ENCODE results near the gene EDN1.
A peak's percentile ranks its signal among the peaks of the same experiment; 100 is the strongest.

The EDN1 gene

DNA sequence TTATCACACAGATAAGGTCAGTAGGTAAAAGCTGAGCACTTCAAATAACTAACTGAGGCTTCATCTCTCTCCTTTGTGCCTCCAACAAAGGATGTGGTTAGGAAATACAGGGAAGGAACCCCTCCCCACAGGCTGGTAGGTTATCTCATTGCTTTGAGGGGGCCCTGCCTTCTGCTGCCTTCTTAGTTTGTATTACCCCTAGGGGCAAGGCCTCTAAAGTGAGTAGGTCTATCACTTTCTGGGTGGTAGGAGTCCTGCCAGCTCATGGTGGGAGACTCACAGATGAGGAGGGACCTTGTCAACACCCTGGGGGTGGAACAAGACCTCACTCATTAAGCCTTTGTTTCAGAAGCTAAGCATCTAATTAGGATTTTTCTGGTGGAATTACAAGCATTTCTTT, 34.6 kb downstream of the EDN1 start:
- ChIA-PET CTCF (interaction anchor here (0.7 kb wide), 1 partner anchor 14 kb away, joined by 3 read pairs; no protein-coding TSS in a partner anchor), POLR2A (no interaction called here)
- H3K27me3 ChIP-seq (replicated peaks in 2 of 5; ENCODE audit: control insufficient read depth in 4 of 5, insufficient read depth in 5 of 5, low read length in 4 of 5) = no peaks in the 10 kb centered on the region
- no peak overlapping the region for H3K4me3 ChIP-seq (ENCODE audit: control insufficient read depth in 1 of 7, extremely low read depth in 1 of 7, insufficient read depth in 4 of 7, low read depth in 2 of 7, low read length in 6 of 7)
- H3K9me3 ChIP-seq (ENCODE audit: control extremely low read depth in 1 of 5, control insufficient read depth in 4 of 5, insufficient read depth in 2 of 5, low read depth in 1 of 5, low read length in 4 of 5) = no peaks in the 10 kb centered on the region
- H3K4me1 ChIP-seq (ENCODE audit: control extremely low read depth in 1 of 4, control insufficient read depth in 4 of 4, insufficient read depth in 4 of 4, low read length in 3 of 4) = peaks cover 0 to 8% (median 3%) of the 10 kb centered on the region in 4 experiments
- no peak overlapping the region for H3K27ac ChIP-seq (ENCODE audit: insufficient read depth in 1 of 2, low read depth in 1 of 2, low read length in 2 of 2, poor library complexity in 1 of 2, severe bottlenecking in 2 of 2)
- no peak for DNase-seq
- H3K36me3 ChIP-seq (ENCODE audit: control insufficient read depth in 4 of 4, insufficient read depth in 4 of 4, low read length in 3 of 4) = no peaks in the 10 kb centered on the region

DNA sequence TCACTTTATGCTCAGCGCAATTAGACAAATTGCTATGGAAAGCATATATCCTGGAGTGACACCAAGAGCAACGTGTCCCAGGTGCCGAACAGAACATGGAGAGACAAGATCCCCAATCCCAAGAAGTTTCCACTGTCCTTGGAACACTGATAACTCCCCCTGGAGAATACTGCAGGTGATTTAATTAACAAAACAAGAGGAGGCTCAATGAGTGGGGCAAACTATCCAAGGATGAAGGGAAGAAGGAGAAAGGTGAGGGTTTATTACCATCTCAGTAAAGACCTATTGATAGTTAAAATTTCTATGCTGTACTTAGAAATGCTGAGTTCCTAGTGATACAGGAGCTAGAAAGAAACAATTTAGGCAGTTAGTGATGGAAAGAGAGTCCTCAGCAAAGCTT, 35.7 kb downstream of the EDN1 start:
- Histone ChIP-seq H3K27me3 (replicated peaks in 2 of 5; ENCODE audit: control insufficient read depth in 4 of 5, insufficient read depth in 5 of 5, low read length in 4 of 5) (no peaks in the 10 kb centered on the region), H3K4me1 (ENCODE audit: control extremely low read depth in 1 of 4, control insufficient read depth in 4 of 4, insufficient read depth in 4 of 4, low read length in 3 of 4) (peaks cover 0 to 8% (median 3%) of the 10 kb centered on the region in 4 experiments), H3K36me3 (ENCODE audit: control insufficient read depth in 4 of 4, insufficient read depth in 4 of 4, low read length in 3 of 4) (no peaks in the 10 kb centered on the region), H3K27ac (ENCODE audit: insufficient read depth in 1 of 2, low read depth in 1 of 2, low read length in 2 of 2, poor library complexity in 1 of 2, severe bottlenecking in 2 of 2) (no peak overlapping the region), H3K9me3 (ENCODE audit: control extremely low read depth in 1 of 5, control insufficient read depth in 4 of 5, insufficient read depth in 2 of 5, low read depth in 1 of 5, low read length in 4 of 5) (no peaks in the 10 kb centered on the region), H3K4me3 (ENCODE audit: control insufficient read depth in 1 of 7, extremely low read depth in 1 of 7, insufficient read depth in 4 of 7, low read depth in 2 of 7, low read length in 6 of 7) (no peak overlapping the region)
- ChIA-PET POLR2A (no interaction called here), CTCF (no interaction called here)
- no peak for DNase-seq
- 75% methylated on average over 3 of the region's 3 CpGs for WGBS (ENCODE audit: insufficient coverage)

DNA sequence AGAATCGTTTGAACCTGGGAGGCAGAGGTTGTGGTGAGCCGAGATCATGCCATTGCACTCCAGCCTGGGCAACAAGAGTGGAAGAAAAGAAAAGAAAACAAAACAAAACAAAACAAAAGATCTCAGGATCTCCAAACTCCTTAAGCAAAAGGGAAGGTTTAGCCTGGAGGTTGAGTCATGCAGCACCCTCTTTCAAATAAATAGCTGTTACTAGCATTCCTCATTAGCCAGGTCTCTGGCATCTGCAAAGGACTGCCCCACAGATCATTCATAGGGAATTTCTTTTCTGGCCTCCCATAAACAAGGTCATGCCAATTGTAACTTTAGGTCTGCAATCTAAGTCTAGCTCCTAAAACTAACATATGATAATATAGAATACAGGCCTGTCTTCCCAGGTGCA, 37.2 kb downstream of the EDN1 start:
- Histone ChIP-seq H3K4me1 (ENCODE audit: control extremely low read depth in 1 of 4, control insufficient read depth in 4 of 4, insufficient read depth in 4 of 4, low read length in 3 of 4) (peaks cover 4 to 15% (median 7%) of the 10 kb centered on the region in 4 experiments), H3K27ac (ENCODE audit: insufficient read depth in 1 of 2, low read depth in 1 of 2, low read length in 2 of 2, poor library complexity in 1 of 2, severe bottlenecking in 2 of 2) (no peak overlapping the region), H3K4me3 (ENCODE audit: control insufficient read depth in 1 of 7, extremely low read depth in 1 of 7, insufficient read depth in 4 of 7, low read depth in 2 of 7, low read length in 6 of 7) (no peak overlapping the region), H3K36me3 (ENCODE audit: control insufficient read depth in 4 of 4, insufficient read depth in 4 of 4, low read length in 3 of 4) (no peaks in the 10 kb centered on the region), H3K9me3 (ENCODE audit: control extremely low read depth in 1 of 5, control insufficient read depth in 4 of 5, insufficient read depth in 2 of 5, low read depth in 1 of 5, low read length in 4 of 5) (no peaks in the 10 kb centered on the region), H3K27me3 (replicated peaks in 2 of 5; ENCODE audit: control insufficient read depth in 4 of 5, insufficient read depth in 5 of 5, low read length in 4 of 5) (no peaks in the 10 kb centered on the region)
- DNase-seq = no peak
- ChIA-PET CTCF (no interaction called here), POLR2A (no interaction called here)
- 100% methylated on average over 2 of the region's 2 CpGs for WGBS (ENCODE audit: insufficient coverage)

DNA sequence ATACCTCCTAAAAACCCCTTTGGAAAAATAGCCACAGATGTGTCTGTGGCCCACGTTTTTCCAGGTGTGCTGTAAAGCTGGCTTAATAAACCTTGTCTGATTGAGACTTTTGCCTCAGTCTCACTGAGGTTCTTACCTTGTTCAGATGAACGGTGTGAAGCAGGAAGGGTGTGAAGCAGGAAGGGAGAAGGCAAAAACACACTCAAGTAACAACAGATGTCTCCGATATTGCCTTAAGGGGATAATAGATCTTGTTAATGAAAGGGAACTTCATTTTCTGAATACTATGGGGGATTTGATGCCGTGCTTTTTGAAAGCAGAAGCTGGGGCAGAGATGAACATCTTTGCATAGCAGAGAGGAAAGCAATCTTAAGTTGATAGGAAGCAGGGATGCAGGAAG, 37.8 kb downstream of the EDN1 start:
- 60% methylated on average over 4 of the region's 4 CpGs for WGBS (ENCODE audit: insufficient coverage)
- no peak for DNase-seq
- POLR2A ChIA-PET = no interaction called here
- Histone ChIP-seq H3K9me3 (ENCODE audit: control extremely low read depth in 1 of 5, control insufficient read depth in 4 of 5, insufficient read depth in 2 of 5, low read depth in 1 of 5, low read length in 4 of 5) (no peaks in the 10 kb centered on the region), H3K27me3 (replicated peaks in 2 of 5; ENCODE audit: control insufficient read depth in 4 of 5, insufficient read depth in 5 of 5, low read length in 4 of 5) (no peaks in the 10 kb centered on the region), H3K36me3 (ENCODE audit: control insufficient read depth in 4 of 4, insufficient read depth in 4 of 4, low read length in 3 of 4) (no peaks in the 10 kb centered on the region), H3K4me3 (ENCODE audit: control insufficient read depth in 1 of 7, extremely low read depth in 1 of 7, insufficient read depth in 4 of 7, low read depth in 2 of 7, low read length in 6 of 7) (no peak overlapping the region), H3K27ac (ENCODE audit: insufficient read depth in 1 of 2, low read depth in 1 of 2, low read length in 2 of 2, poor library complexity in 1 of 2, severe bottlenecking in 2 of 2) (no peak overlapping the region), H3K4me1 (ENCODE audit: control extremely low read depth in 1 of 4, control insufficient read depth in 4 of 4, insufficient read depth in 4 of 4, low read length in 3 of 4) (peaks cover 6 to 20% (median 11%) of the 10 kb centered on the region in 4 experiments)
- CTCF ChIA-PET = no interaction called here

DNA sequence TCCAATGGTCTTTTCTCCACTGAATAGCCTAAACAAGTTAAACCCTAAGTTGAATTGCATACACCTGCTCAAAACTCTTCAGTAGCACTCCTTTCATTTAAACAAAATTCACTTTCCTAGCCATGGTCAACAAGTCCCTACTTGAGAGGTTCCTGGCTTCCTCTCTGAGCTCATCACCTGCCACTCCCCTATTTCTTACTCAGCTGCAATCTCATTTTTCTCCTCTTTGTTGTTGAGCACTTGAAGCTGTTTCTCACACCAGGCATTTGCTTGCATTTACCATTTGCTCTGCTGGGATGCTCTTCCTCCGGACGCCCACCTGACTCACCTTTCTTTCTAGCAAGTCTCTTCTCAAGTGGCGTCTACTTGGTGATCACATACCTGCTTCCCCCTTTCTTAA, 38.5 kb downstream of the EDN1 start:
- no peak for DNase-seq
- POLR2A ChIA-PET = no interaction called here
- CTCF ChIA-PET = no interaction called here
- no peak overlapping the region for H3K27ac ChIP-seq (ENCODE audit: insufficient read depth in 1 of 2, low read depth in 1 of 2, low read length in 2 of 2, poor library complexity in 1 of 2, severe bottlenecking in 2 of 2)
- H3K4me1 ChIP-seq (ENCODE audit: control extremely low read depth in 1 of 4, control insufficient read depth in 4 of 4, insufficient read depth in 4 of 4, low read length in 3 of 4) = peaks cover 6 to 23% (median 12%) of the 10 kb centered on the region in 4 experiments
- 80% methylated on average over 3 of the region's 3 CpGs for WGBS (ENCODE audit: insufficient coverage)
- no peak overlapping the region for H3K4me3 ChIP-seq (ENCODE audit: control insufficient read depth in 1 of 7, extremely low read depth in 1 of 7, insufficient read depth in 4 of 7, low read depth in 2 of 7, low read length in 6 of 7)
- no peaks in the 10 kb centered on the region for H3K9me3 ChIP-seq (ENCODE audit: control extremely low read depth in 1 of 5, control insufficient read depth in 4 of 5, insufficient read depth in 2 of 5, low read depth in 1 of 5, low read length in 4 of 5)
- H3K27me3 ChIP-seq (replicated peaks in 2 of 5; ENCODE audit: control insufficient read depth in 4 of 5, insufficient read depth in 5 of 5, low read length in 4 of 5) = no peaks in the 10 kb centered on the region
- H3K36me3 ChIP-seq (ENCODE audit: control insufficient read depth in 4 of 4, insufficient read depth in 4 of 4, low read length in 3 of 4) = no peaks in the 10 kb centered on the region

DNA sequence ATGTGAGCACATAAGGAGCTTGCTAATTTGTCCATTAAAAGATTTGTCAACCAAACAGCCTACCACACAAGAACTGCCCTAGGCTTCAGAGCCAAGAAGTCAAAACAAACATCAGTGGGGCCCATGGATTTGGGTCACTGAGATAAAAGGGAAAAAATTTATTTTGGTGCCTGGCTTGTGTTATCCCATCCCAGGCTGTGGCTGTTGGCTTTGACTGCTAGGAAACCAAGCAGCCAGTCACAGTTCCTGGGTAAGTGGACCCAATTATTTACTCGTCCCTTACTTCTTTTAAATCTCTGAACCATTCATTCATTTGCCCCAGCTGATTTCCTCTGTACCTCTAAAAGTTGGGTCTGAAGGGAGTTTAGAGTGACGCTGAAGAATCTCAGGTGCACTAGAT, 41.3 kb downstream of the EDN1 start:
- ChIA-PET CTCF (interaction anchor here (1.0 to 1.3 kb wide), 2 partner anchors 28 to 173 kb away, joined by 4 read pairs; no protein-coding TSS in a partner anchor), POLR2A (no interaction called here)
- no CpG with 5 or more reads among the region's 2 CpGs for WGBS (ENCODE audit: insufficient coverage)
- no peaks in the 10 kb centered on the region for H3K27me3 ChIP-seq (replicated peaks in 2 of 5; ENCODE audit: control insufficient read depth in 4 of 5, insufficient read depth in 5 of 5, low read length in 4 of 5)
- H3K27ac ChIP-seq (ENCODE audit: insufficient read depth in 1 of 2, low read depth in 1 of 2, low read length in 2 of 2, poor library complexity in 1 of 2, severe bottlenecking in 2 of 2) = no peak overlapping the region
- no peak for DNase-seq
- peaks cover 6 to 16% (median 10%) of the 10 kb centered on the region in 4 experiments for H3K4me1 ChIP-seq (ENCODE audit: control extremely low read depth in 1 of 4, control insufficient read depth in 4 of 4, insufficient read depth in 4 of 4, low read length in 3 of 4)
- H3K4me3 ChIP-seq (ENCODE audit: control insufficient read depth in 1 of 7, extremely low read depth in 1 of 7, insufficient read depth in 4 of 7, low read depth in 2 of 7, low read length in 6 of 7) = no peak overlapping the region
- H3K36me3 ChIP-seq (ENCODE audit: control insufficient read depth in 4 of 4, insufficient read depth in 4 of 4, low read length in 3 of 4) = no peaks in the 10 kb centered on the region
- no peaks in the 10 kb centered on the region for H3K9me3 ChIP-seq (ENCODE audit: control extremely low read depth in 1 of 5, control insufficient read depth in 4 of 5, insufficient read depth in 2 of 5, low read depth in 1 of 5, low read length in 4 of 5)

DNA sequence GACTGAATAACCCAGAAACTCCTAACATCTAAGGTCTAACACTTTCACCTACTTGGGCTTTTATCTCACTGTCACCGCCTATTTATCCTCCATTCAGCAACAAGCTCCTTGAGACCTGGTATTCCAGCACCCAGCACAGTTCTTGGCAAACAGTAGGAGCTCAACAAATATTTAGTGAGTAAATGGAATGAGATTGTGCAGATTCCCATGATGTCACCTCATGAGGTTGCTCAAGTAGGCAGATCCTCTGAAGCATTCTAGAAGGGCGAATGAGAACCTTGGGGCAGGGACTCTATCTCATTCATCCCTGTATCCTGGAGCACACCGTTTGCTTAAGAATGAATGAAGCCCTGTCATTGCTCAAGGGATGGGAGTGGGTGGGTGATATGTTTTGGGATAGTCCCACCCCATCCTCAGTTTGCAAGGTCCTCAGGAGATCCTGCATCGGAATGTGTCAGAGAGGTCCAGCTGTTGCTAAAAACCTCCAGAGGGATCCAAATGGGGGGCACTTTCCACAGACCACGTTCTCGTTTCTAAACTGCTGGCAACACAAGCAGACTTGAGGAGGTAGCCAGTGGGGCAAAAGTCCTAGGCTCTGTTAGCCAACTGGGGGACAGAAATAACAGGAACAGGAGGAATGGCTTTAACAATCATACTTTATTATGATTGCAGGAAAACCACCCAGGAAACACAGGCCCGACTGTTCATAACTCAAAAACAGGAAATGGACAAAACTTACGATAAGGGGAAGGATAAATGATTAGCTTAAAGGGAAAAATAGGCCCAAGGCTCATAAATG, 42.0 kb downstream of the EDN1 start:
- POLR2A ChIA-PET = no interaction called here
- peak; percentile 18 to 49 (median 36) for DNase-seq
- Histone ChIP-seq H3K9me3 (ENCODE audit: control extremely low read depth in 1 of 5, control insufficient read depth in 4 of 5, insufficient read depth in 2 of 5, low read depth in 1 of 5, low read length in 4 of 5) (no peaks in the 10 kb centered on the region), H3K4me3 (ENCODE audit: control insufficient read depth in 1 of 7, extremely low read depth in 1 of 7, insufficient read depth in 4 of 7, low read depth in 2 of 7, low read length in 6 of 7) (peak overlapping the region in 1 of 7 experiments; percentile 5), H3K27ac (ENCODE audit: insufficient read depth in 1 of 2, low read depth in 1 of 2, low read length in 2 of 2, poor library complexity in 1 of 2, severe bottlenecking in 2 of 2) (no peak overlapping the region), H3K27me3 (replicated peaks in 2 of 5; ENCODE audit: control insufficient read depth in 4 of 5, insufficient read depth in 5 of 5, low read length in 4 of 5) (no peaks in the 10 kb centered on the region), H3K36me3 (ENCODE audit: control insufficient read depth in 4 of 4, insufficient read depth in 4 of 4, low read length in 3 of 4) (no peaks in the 10 kb centered on the region), H3K4me1 (ENCODE audit: control extremely low read depth in 1 of 4, control insufficient read depth in 4 of 4, insufficient read depth in 4 of 4, low read length in 3 of 4) (peaks cover 6 to 16% (median 10%) of the 10 kb centered on the region in 4 experiments)
- CTCF ChIA-PET = interaction anchor here (1.0 to 1.3 kb wide), 3 partner anchors 28 to 273 kb away, joined by 3 to 4 read pairs (median 4); no protein-coding TSS in a partner anchor
- 60% methylated on average over 6 of the region's 8 CpGs for WGBS (ENCODE audit: insufficient coverage)

All from common myeloid progenitor, CD34-positive (primary cell).